Neural crest cell (in vitro differentiated cells): ENCODE results near the gene OCA2. TPM values are rescaled to one million over a fixed set of nuclear protein-coding genes. Genes with fewer than 3 reads are reported as not detected.
A peak's percentile ranks its signal among the peaks of the same experiment; 100 is the strongest.

Experiments
- DNase-seq: peaks from one replicate; pipeline ENCODE4 v3.0.0; 2021; ENCODE audit warnings: low read depth, mixed read lengths, low spot score
- H3K27ac Mint-ChIP-seq: one replicate; pipeline ENCODE4 v1.8.0; 2021; ENCODE audit warnings: mild to moderate bottlenecking, mixed read lengths; ENCODE audit not compliant: unreplicated experiment
- H3K27me3 Mint-ChIP-seq: 2 replicates; pipeline ENCODE4 v1.8.0; 2021; ENCODE audit warnings: low read depth, mild to moderate bottlenecking, mixed read lengths
- H3K36me3 Mint-ChIP-seq: 2 replicates; pipeline ENCODE4 v1.8.0; 2021; ENCODE audit warnings: low read depth, mild to moderate bottlenecking, mixed read lengths
- H3K4me1 Mint-ChIP-seq: 2 replicates; pipeline ENCODE4 v1.8.0; 2021; ENCODE audit warnings: mixed read lengths
- H3K4me3 Mint-ChIP-seq: one replicate; pipeline ENCODE4 v1.8.0; 2021; ENCODE audit warnings: mild to moderate bottlenecking, mixed read lengths
- H3K9me3 Mint-ChIP-seq: 2 replicates; pipeline ENCODE4 v1.8.0; 2021; ENCODE audit warnings: mixed read lengths
- CTCF ChIP-seq: fragments of 200-600 bp; sonication (generic); conservative IDR thresholded peaks from 2 replicates; pipeline ENCODE4 v1.5.0; 2021; ENCODE audit warnings: antibody characterized with exemption, mild to moderate bottlenecking
- total RNA-seq: library from RNA; stranded (reverse); gene quantifications from 2 replicates; pipeline ENCODE4 v1.2.1, GENCODE V29; 2021

OCA2 gene
- total RNA-seq, 1 donor from 2014 or later = 0.19 TPM

- no peak overlapping the region for H3K27ac Mint-ChIP-seq
- H3K9me3 Mint-ChIP-seq = no peaks in the 10 kb centered on the region
- no peak for DNase-seq
- H3K27me3 Mint-ChIP-seq = peaks cover 39% of the 10 kb centered on the region
- peaks cover 15% of the 10 kb centered on the region for H3K4me1 Mint-ChIP-seq
- TF ChIP-seq CTCF = no peak
- H3K4me3 Mint-ChIP-seq = peak overlapping the region; percentile 80
- peaks cover 3% of the 10 kb centered on the region for H3K36me3 Mint-ChIP-seq
These were observed 6.7 kb upstream of the OCA2 start for GRCh38 chr15:28105793-28106192.

- Mint-ChIP-seq H3K9me3 (no peaks in the 10 kb centered on the region), H3K27ac (no peak overlapping the region), H3K36me3 (peaks cover 3% of the 10 kb centered on the region), H3K27me3 (peaks cover 44% of the 10 kb centered on the region), H3K4me3 (no peak overlapping the region), H3K4me1 (peaks cover 17% of the 10 kb centered on the region)
- DNase-seq = no peak
- TF ChIP-seq CTCF = no peak
These were observed 6.2 kb upstream of the OCA2 start for GRCh38 chr15:28105224-28105791.

- DNase-seq = no peak
- peaks cover 1% of the 10 kb centered on the region for H3K36me3 Mint-ChIP-seq
These were observed 5.2 kb upstream of the OCA2 start for GRCh38 chr15:28104326-28104725.

GRCh38 chr15:28103831-28104230 is 4.7 kb upstream of the OCA2 start:
- no peak for DNase-seq

More at GRCh38 chr15:28104326-28104725, 5.2 kb upstream of the OCA2 start:
- H3K4me3 Mint-ChIP-seq = no peak overlapping the region
- no peaks in the 10 kb centered on the region for H3K9me3 Mint-ChIP-seq
- H3K27me3 Mint-ChIP-seq = peaks cover 54% of the 10 kb centered on the region
- TF ChIP-seq CTCF = no peak
- H3K4me1 Mint-ChIP-seq = peaks cover 26% of the 10 kb centered on the region
- no peak overlapping the region for H3K27ac Mint-ChIP-seq

GRCh38 chr15:28101983-28102441 is 2.9 kb upstream of the OCA2 start:
- Mint-ChIP-seq H3K9me3 (no peaks in the 10 kb centered on the region), H3K27ac (no peak overlapping the region), H3K36me3 (no peaks in the 10 kb centered on the region), H3K4me1 (peaks cover 35% of the 10 kb centered on the region), H3K27me3 (peaks cover 67% of the 10 kb centered on the region), H3K4me3 (no peak overlapping the region)
- DNase-seq = no peak
- TF ChIP-seq CTCF = no peak

More at GRCh38 chr15:28103831-28104230, 4.7 kb upstream of the OCA2 start:
- no peaks in the 10 kb centered on the region for H3K36me3 Mint-ChIP-seq
- H3K27ac Mint-ChIP-seq = no peak overlapping the region
- peak overlapping the region; percentile 39 for H3K4me3 Mint-ChIP-seq
- no peak for TF ChIP-seq CTCF
- H3K4me1 Mint-ChIP-seq = peaks cover 29% of the 10 kb centered on the region
- H3K9me3 Mint-ChIP-seq = no peaks in the 10 kb centered on the region
- H3K27me3 Mint-ChIP-seq = peaks cover 58% of the 10 kb centered on the region
